Panc1 (cell line): ENCODE data around the gene ZNF782. TPM values are rescaled to one million over a fixed set of nuclear protein-coding genes. Genes with fewer than 3 reads are reported as not detected.

Experiments
- ATAC-seq: fragments of 200-7000 bp; cut with Tn5 transposase; 2 replicates; pipeline ENCODE4 v1.9.1; 2020; ENCODE audit warnings: mild to moderate bottlenecking, moderate library complexity
- BruUV-seq: library from RNA; stranded (reverse); fragments of 400-500 nt; replicated peaks from 2 replicates; lab custom pipeline; 2021; lab: Mats Ljungman, UMichigan
- CTCF ChIA-PET: fragments of 300-600 bp; sonication (Branson Sonifier 250); formaldehyde crosslinking; loops from one replicate; lab custom pipeline; 2022; ENCODE audit warnings: antibody characterized with exemption; lab: Charles Lee
- POLR2A ChIA-PET: fragments of 300-600 bp; sonication (Branson Sonifier 250); formaldehyde crosslinking; loops from one replicate; lab custom pipeline; 2022; ENCODE audit warnings: antibody characterized with exemption; lab: Charles Lee
- DNase-seq: peaks from one replicate; pipeline ENCODE4 v3.0.0-alpha.2; 2010; ENCODE audit warnings: low read depth, low spot score
- H3K27ac ChIP-seq: 2 replicates; pipeline ENCODE4 v1.5.1; 2011; ENCODE audit warnings: mild to moderate bottlenecking, low read length, inconsistent platforms
- H3K27me3 ChIP-seq: fragments of 200-500 bp; sonication (Bioruptor generic); 2 replicates; pipeline ENCODE4 v1.6.0; 2014; ENCODE audit warnings: low read length, inconsistent platforms; ENCODE audit not compliant: control insufficient read depth, insufficient read depth
- H3K36me3 ChIP-seq: fragments of 200-500 bp; sonication (Bioruptor generic); 2 replicates; pipeline ENCODE4 v1.5.1; 2014; ENCODE audit warnings: inconsistent platforms, mild to moderate bottlenecking, low read length, moderate library complexity; ENCODE audit not compliant: control insufficient read depth, insufficient read depth
- H3K4me1 ChIP-seq: 2 replicates; pipeline ENCODE4 v1.5.1; 2011; ENCODE audit warnings: inconsistent platforms, mild to moderate bottlenecking, low read length, moderate library complexity; ENCODE audit not compliant: control insufficient read depth, insufficient read depth
- H3K4me3 ChIP-seq, 2 experiments: 2 replicates each; pipeline ENCODE4 v1.5.1; 2011 to 2012; ENCODE audit warnings: low read depth in 2 of 2, low read length in 2 of 2, mild to moderate bottlenecking in 2 of 2, inconsistent platforms in 1 of 2, moderate library complexity in 1 of 2
- H3K9me3 ChIP-seq: fragments of 200-500 bp; sonication (Bioruptor generic); 2 replicates; pipeline ENCODE4 v1.5.1; 2014; ENCODE audit warnings: low read depth, mild to moderate bottlenecking, inconsistent platforms, low read length, moderate library complexity; ENCODE audit not compliant: control insufficient read depth, insufficient read depth
- POLR2AphosphoS5 ChIP-seq: IDR thresholded peaks from 2 replicates; pipeline ENCODE4 v1.6.1; 2012; ENCODE audit warnings: mild to moderate bottlenecking, low read depth, low read length, moderate library complexity
- SIN3A ChIP-seq: IDR thresholded peaks from 2 replicates; pipeline ENCODE4 v1.6.1; 2012; ENCODE audit warnings: low read depth, mild to moderate bottlenecking, low read length, moderate library complexity, borderline replicate concordance; ENCODE audit not compliant: insufficient read depth
- TCF7L2 ChIP-seq: IDR thresholded peaks from 2 replicates; pipeline ENCODE4 v1.6.1; 2011; ENCODE audit warnings: mild to moderate bottlenecking, low read depth, low read length, inconsistent platforms
- in situ Hi-C: cut with HindIII; loops from 2 replicates; pipeline ENCODE4 v1.10.0; 2016; ENCODE audit warnings: low sequenced_read_pairs, low pct_unique_long_range_greater_than_20kb
- intact Hi-C: fragments of 100-400 bp; cut with micrococcal nuclease; formaldehyde crosslinking; loops from one replicate; pipeline ENCODE4 v1.10.0; 2022; ENCODE audit not compliant: unreplicated experiment
- total RNA-seq: library from RNA; stranded (reverse); gene quantifications from one replicate; pipeline ENCODE4 v1.2.1, GENCODE V29; 2021; ENCODE audit not compliant: unreplicated experiment
- TF ChIP-seq, protein P1 (sequence below): fragments of 450-650 bp; IDR thresholded peaks from 2 replicates; pipeline ENCODE4 v1.5.1; 2017; ENCODE audit warnings: mild to moderate bottlenecking
- TF ChIP-seq, protein P2 (sequence below), 2 experiments: IDR thresholded peaks; 2 replicates each; pipeline ENCODE4 v1.6.1; 2011 to 2012; ENCODE audit warnings: low read depth in 2 of 2, control low read depth in 1 of 2, low read length in 1 of 2, mild to moderate bottlenecking in 1 of 2, moderate library complexity in 1 of 2; ENCODE audit not compliant: insufficient read depth in 1 of 2

The ZNF782 gene
- total RNA-seq, 1 experiment from 2014 or later: 3.3 TPM

DNA sequence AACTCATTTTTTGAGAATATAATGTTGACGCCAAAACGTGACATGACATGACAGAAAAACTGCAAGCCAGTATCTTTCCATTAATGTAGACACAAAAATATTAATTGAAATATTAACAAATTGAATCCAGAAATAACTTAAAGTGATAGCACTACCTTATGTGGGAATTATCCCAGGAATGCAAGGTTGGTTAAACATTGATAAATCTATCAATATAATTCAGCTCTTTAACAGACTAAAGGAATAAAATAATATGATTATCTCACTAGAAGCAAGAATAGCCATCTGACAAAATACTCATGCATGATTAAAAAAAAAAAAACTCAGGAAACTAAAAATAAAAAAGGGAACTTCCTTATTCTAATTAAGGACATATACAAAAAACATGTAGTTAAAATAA lies 83.2 kb downstream of the ZNF782 start:
- no peaks in the 10 kb centered on the region for H3K27me3 ChIP-seq
- ChIA-PET CTCF (no interaction called here), POLR2A (no interaction called here)
- intact Hi-C loops (no loop called here), in situ Hi-C loops (no loop called here)
- ATAC-seq (no peak), DNase-seq (no peak)
- peaks cover 47% of the 10 kb centered on the region; the same call in 1 of the 2 replicates for H3K9me3 ChIP-seq
- TF ChIP-seq POLR2AphosphoS5 (no peak), TCF7L2 (no peak), SIN3A (no peak)
- TF ChIP-seq, protein P1, sequence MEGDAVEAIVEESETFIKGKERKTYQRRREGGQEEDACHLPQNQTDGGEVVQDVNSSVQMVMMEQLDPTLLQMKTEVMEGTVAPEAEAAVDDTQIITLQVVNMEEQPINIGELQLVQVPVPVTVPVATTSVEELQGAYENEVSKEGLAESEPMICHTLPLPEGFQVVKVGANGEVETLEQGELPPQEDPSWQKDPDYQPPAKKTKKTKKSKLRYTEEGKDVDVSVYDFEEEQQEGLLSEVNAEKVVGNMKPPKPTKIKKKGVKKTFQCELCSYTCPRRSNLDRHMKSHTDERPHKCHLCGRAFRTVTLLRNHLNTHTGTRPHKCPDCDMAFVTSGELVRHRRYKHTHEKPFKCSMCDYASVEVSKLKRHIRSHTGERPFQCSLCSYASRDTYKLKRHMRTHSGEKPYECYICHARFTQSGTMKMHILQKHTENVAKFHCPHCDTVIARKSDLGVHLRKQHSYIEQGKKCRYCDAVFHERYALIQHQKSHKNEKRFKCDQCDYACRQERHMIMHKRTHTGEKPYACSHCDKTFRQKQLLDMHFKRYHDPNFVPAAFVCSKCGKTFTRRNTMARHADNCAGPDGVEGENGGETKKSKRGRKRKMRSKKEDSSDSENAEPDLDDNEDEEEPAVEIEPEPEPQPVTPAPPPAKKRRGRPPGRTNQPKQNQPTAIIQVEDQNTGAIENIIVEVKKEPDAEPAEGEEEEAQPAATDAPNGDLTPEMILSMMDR: no peak
- TF ChIP-seq, protein P2, sequence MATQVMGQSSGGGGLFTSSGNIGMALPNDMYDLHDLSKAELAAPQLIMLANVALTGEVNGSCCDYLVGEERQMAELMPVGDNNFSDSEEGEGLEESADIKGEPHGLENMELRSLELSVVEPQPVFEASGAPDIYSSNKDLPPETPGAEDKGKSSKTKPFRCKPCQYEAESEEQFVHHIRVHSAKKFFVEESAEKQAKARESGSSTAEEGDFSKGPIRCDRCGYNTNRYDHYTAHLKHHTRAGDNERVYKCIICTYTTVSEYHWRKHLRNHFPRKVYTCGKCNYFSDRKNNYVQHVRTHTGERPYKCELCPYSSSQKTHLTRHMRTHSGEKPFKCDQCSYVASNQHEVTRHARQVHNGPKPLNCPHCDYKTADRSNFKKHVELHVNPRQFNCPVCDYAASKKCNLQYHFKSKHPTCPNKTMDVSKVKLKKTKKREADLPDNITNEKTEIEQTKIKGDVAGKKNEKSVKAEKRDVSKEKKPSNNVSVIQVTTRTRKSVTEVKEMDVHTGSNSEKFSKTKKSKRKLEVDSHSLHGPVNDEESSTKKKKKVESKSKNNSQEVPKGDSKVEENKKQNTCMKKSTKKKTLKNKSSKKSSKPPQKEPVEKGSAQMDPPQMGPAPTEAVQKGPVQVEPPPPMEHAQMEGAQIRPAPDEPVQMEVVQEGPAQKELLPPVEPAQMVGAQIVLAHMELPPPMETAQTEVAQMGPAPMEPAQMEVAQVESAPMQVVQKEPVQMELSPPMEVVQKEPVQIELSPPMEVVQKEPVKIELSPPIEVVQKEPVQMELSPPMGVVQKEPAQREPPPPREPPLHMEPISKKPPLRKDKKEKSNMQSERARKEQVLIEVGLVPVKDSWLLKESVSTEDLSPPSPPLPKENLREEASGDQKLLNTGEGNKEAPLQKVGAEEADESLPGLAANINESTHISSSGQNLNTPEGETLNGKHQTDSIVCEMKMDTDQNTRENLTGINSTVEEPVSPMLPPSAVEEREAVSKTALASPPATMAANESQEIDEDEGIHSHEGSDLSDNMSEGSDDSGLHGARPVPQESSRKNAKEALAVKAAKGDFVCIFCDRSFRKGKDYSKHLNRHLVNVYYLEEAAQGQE (IDR thresholded peaks at IDR 0.05; ENCODE audit: insufficient read depth in 1 of 2, low read depth in 2 of 2, low read length in 1 of 2): no peak
- no peak overlapping the region for H3K4me3 ChIP-seq
- BruUV-seq: no TSS peak
- peaks cover 8% of the 10 kb centered on the region; the same call in 1 of the 2 replicates for H3K36me3 ChIP-seq
- no peak overlapping the region for H3K27ac ChIP-seq
- no peaks in the 10 kb centered on the region for H3K4me1 ChIP-seq

DNA sequence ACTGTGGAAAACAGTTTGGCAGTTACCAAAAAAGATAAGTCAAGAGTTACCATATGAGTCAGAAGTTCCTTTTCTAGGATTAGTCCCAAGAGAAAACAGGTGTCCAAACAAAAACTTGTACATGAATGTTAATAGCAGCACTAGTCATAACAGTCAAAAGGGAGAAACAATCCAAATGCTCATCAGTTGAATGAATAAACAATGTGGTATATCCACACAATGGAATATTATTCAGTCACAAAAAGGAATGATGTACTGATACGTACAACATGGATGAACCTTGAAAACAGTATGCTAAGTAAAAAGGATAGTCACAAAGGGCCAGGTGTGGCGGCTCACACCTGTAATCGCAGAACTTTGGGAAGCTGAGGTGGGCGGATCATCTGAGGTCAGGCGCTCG lies 84.3 kb downstream of the ZNF782 start:
- CTCF ChIA-PET: no interaction called here
- ATAC-seq (no peak), DNase-seq (no peak)
- TF ChIP-seq, protein P2 (IDR thresholded peaks at IDR 0.05; ENCODE audit: insufficient read depth in 1 of 2, low read depth in 2 of 2, low read length in 1 of 2): no peak
- TF ChIP-seq TCF7L2: no peak
- TF ChIP-seq POLR2AphosphoS5: no peak
- Histone ChIP-seq H3K36me3 (peaks cover 8% of the 10 kb centered on the region; the same call in 1 of the 2 replicates), H3K4me3 (no peak overlapping the region), H3K27ac (no peak overlapping the region), H3K27me3 (no peaks in the 10 kb centered on the region), H3K4me1 (no peaks in the 10 kb centered on the region), H3K9me3 (peaks cover 55% of the 10 kb centered on the region; the same call in 1 of the 2 replicates)
- POLR2A ChIA-PET: no interaction called here
- BruUV-seq: no TSS peak
- in situ Hi-C loops (no loop called here), intact Hi-C loops (loop anchor here (10.0 kb wide), 1 partner anchor 65 kb away; no protein-coding TSS in a partner anchor)

Other genes starting within 250 kb of the ZNF782 start
- gene CDC14B, start 234.7 kb downstream of the ZNF782 start, total RNA-seq: 11.8 TPM
- gene PRXL2C, start 199.2 kb downstream of the ZNF782 start, total RNA-seq: 14.0 TPM
- 8.3 TPM for gene ZNF510, start 76.4 kb downstream of the ZNF782 start, total RNA-seq
- gene NUTM2G, start 74.3 kb upstream of the ZNF782 start, total RNA-seq: not detected
- gene CTSV, start 184.6 kb upstream of the ZNF782 start, total RNA-seq: 27.1 TPM